MM.1S (cell line): Measurements from ENCODE around the gene SLC47A2.
A peak's percentile ranks its signal among the peaks of the same experiment; 100 is the strongest.

ENCODE experiments used
- DNase-seq: peaks from one replicate; pipeline ENCODE4 v3.0.0-alpha.2; 2015
- H2AFZ ChIP-seq: fragments of 300-600 bp; sonication (generic); 2 replicates; pipeline ENCODE4 v1.6.0; 2016; ENCODE audit warnings: antibody characterized with exemption, low read length
- H3F3A ChIP-seq: fragments of 300-600 bp; sonication (generic); 2 replicates; pipeline ENCODE4 v1.6.1; 2016; ENCODE audit warnings: mild to moderate bottlenecking, antibody characterized with exemption, low read length, moderate library complexity, mixed read lengths; ENCODE audit not compliant: insufficient read depth
- H3K27ac ChIP-seq: fragments of 300-600 bp; sonication (generic); 2 replicates; pipeline ENCODE4 v1.5.1; 2016; ENCODE audit warnings: mild to moderate bottlenecking, low read length
- H3K27me3 ChIP-seq: fragments of 300-600 bp; sonication (generic); replicated peaks from 2 replicates; pipeline ENCODE4 v1.6.0; 2016; ENCODE audit warnings: low read length; ENCODE audit not compliant: insufficient read depth
- H3K36me3 ChIP-seq: fragments of 300-600 bp; sonication (generic); replicated peaks from 2 replicates; pipeline ENCODE4 v1.6.1; 2016; ENCODE audit warnings: mild to moderate bottlenecking, low read length, mixed read lengths; ENCODE audit not compliant: insufficient read depth
- H3K4me1 ChIP-seq: fragments of 300-600 bp; sonication (generic); 2 replicates; pipeline ENCODE4 v1.6.1; 2016; ENCODE audit warnings: low read length, mixed read lengths
- H3K4me2 ChIP-seq: fragments of 300-600 bp; sonication (generic); 2 replicates; pipeline ENCODE4 v1.6.0; 2016; ENCODE audit warnings: low read depth, low read length
- H3K4me3 ChIP-seq: fragments of 300-600 bp; sonication (generic); 2 replicates; pipeline ENCODE4 v1.5.1; 2016; ENCODE audit warnings: low read length, mixed read lengths
- H3K79me2 ChIP-seq: fragments of 300-600 bp; sonication (generic); 2 replicates; pipeline ENCODE4 v1.6.1; 2016; ENCODE audit warnings: mixed run types, low read length, mixed read lengths
- H3K9ac ChIP-seq: fragments of 300-600 bp; sonication (generic); 2 replicates; pipeline ENCODE4 v1.6.1; 2016; ENCODE audit warnings: low read length, mixed read lengths
- H3K9me2 ChIP-seq: fragments of 300-600 bp; sonication (generic); replicated peaks from 2 replicates; pipeline ENCODE4 v1.6.1; 2016; ENCODE audit warnings: mild to moderate bottlenecking, low read length, mixed read lengths; ENCODE audit not compliant: insufficient read depth
- H3K9me3 ChIP-seq: fragments of 300-600 bp; sonication (generic); replicated peaks from 2 replicates; pipeline ENCODE4 v1.6.1; 2016; ENCODE audit warnings: mild to moderate bottlenecking, low read length, mixed read lengths; ENCODE audit not compliant: insufficient read depth
- H4K20me1 ChIP-seq: fragments of 300-600 bp; sonication (generic); 2 replicates; pipeline ENCODE4 v1.6.1; 2016; ENCODE audit warnings: mild to moderate bottlenecking, low read length, moderate library complexity, mixed read lengths; ENCODE audit not compliant: insufficient read depth
- CTCF ChIP-seq: fragments of 300-600 bp; sonication (generic); IDR thresholded peaks from 2 replicates; pipeline ENCODE4 v1.5.1; 2016; ENCODE audit warnings: antibody characterized with exemption, low read length, mixed read lengths
- EZH2 ChIP-seq: fragments of 300-600 bp; sonication (generic); optimal IDR thresholded peaks from 2 replicates; pipeline ENCODE3; 2017; ENCODE audit warnings: low read depth, mild to moderate bottlenecking, antibody characterized with exemption, low read length, mixed read lengths
- EZH2phosphoT487 ChIP-seq: fragments of 300-600 bp; sonication (generic); IDR thresholded peaks from 2 replicates; pipeline ENCODE4 v1.6.1; 2018; ENCODE audit warnings: antibody characterized with exemption, low read length

SLC47A2 gene

GRCh38 chr17:19747159-19747719 lies 30.9 kb upstream of the SLC47A2 start:
- Histone ChIP-seq H2AFZ (no peak overlapping the region), H3K4me3 (no peak overlapping the region), H4K20me1 (0 out of 2 replicates have a peak, but pooled peaks cover 3% of the 10 kb centered on the region), H3K9me3 (no peaks in the 10 kb centered on the region), H3K36me3 (no peaks in the 10 kb centered on the region), H3K4me1 (no peaks in the 10 kb centered on the region), H3K27ac (no peak overlapping the region), H3F3A (no peaks in the 10 kb centered on the region), H3K79me2 (no peaks in the 10 kb centered on the region), H3K27me3 (peaks cover 26% of the 10 kb centered on the region), H3K9ac (no peak overlapping the region), H3K9me2 (no peaks in the 10 kb centered on the region), H3K4me2 (no peak overlapping the region)
- no peak for DNase-seq
- TF ChIP-seq CTCF (no peak), EZH2 (no peak), EZH2phosphoT487 (no peak)

- Histone ChIP-seq H2AFZ (no peak overlapping the region), H3K27ac (no peak overlapping the region), H3K9me3 (no peaks in the 10 kb centered on the region), H3K36me3 (no peaks in the 10 kb centered on the region), H3K4me1 (no peaks in the 10 kb centered on the region), H3K4me2 (no peak overlapping the region), H3K9me2 (no peaks in the 10 kb centered on the region), H3F3A (no peaks in the 10 kb centered on the region), H3K79me2 (no peaks in the 10 kb centered on the region), H4K20me1 (0 out of 2 replicates have a peak, but pooled peaks cover 3% of the 10 kb centered on the region), H3K9ac (no peak overlapping the region), H3K4me3 (no peak overlapping the region), H3K27me3 (peaks cover 33% of the 10 kb centered on the region)
- no peak for DNase-seq
- TF ChIP-seq EZH2phosphoT487 = no peak
- TF ChIP-seq EZH2 = no peak
- no peak for TF ChIP-seq CTCF
These were observed 30.1 kb upstream of the SLC47A2 start for GRCh38 chr17:19746517-19746916.

- DNase-seq = peak; percentile 67
These were observed 28.8 kb upstream of the SLC47A2 start for GRCh38 chr17:19744922-19745757.

More at GRCh38 chr17:19744922-19745757, 28.8 kb upstream of the SLC47A2 start:
- no peaks in the 10 kb centered on the region for H3K9me3 ChIP-seq
- no peak overlapping the region for H3K27ac ChIP-seq
- H3K9ac ChIP-seq = no peak overlapping the region
- H3K9me2 ChIP-seq = no peaks in the 10 kb centered on the region
- TF ChIP-seq EZH2phosphoT487 (no peak), CTCF (peak; percentile 76)
- H4K20me1 ChIP-seq = no peaks in the 10 kb centered on the region
- H3K27me3 ChIP-seq = peaks cover 39% of the 10 kb centered on the region
- no peaks in the 10 kb centered on the region for H3F3A ChIP-seq
- H3K36me3 ChIP-seq = no peaks in the 10 kb centered on the region
- peak overlapping the region; percentile 43 for H3K4me3 ChIP-seq
- peak overlapping the region; percentile 67; the same call in 1 of the 2 replicates for H2AFZ ChIP-seq
- H3K4me2 ChIP-seq = peak overlapping the region; percentile 60
- H3K4me1 ChIP-seq = no peaks in the 10 kb centered on the region
- H3K79me2 ChIP-seq = no peaks in the 10 kb centered on the region
